CD4-positive, CD25-positive, alpha-beta regulatory T cell (primary cell): ENCODE measurements around the gene SORCS2. TPM values are rescaled to one million over a fixed set of nuclear protein-coding genes. Genes with fewer than 3 reads are reported as not detected.

Experiments used
- ATAC-seq, 2 donors: fragments of 150-1000 bp; cut with Tn5 transposase; one replicate each; pipeline ENCODE4 v1.10.0; 2021; ENCODE audit warnings: low read depth in 2 of 2, moderate number of reproducible peaks in 2 of 2, moderate library complexity in 1 of 2
- DNase-seq, 3 donors: peaks; one replicate each; pipeline versions ENCODE4 v3.0.0 to v3.0.0-alpha.2; 2012 to 2022; ENCODE audit warnings: mixed read lengths in 1 of 3
- H3K27ac ChIP-seq: one replicate; pipeline ENCODE4 v1.7.0; 2013; ENCODE audit warnings: mild to moderate bottlenecking, low read length; ENCODE audit not compliant: insufficient read depth, poor library complexity, severe bottlenecking
- H3K27me3 ChIP-seq: one replicate; pipeline ENCODE4 v1.7.0; 2013; ENCODE audit warnings: low read length; ENCODE audit not compliant: control insufficient read depth, insufficient read depth
- H3K36me3 ChIP-seq: one replicate; pipeline ENCODE4 v1.7.0; 2013; ENCODE audit warnings: mild to moderate bottlenecking, low read length, moderate library complexity; ENCODE audit not compliant: control insufficient read depth, insufficient read depth
- H3K4me1 ChIP-seq: 2 replicates; pipeline ENCODE4 v1.7.0; 2013; ENCODE audit warnings: mild to moderate bottlenecking, low read length; ENCODE audit not compliant: insufficient read depth, control insufficient read depth, poor library complexity, severe bottlenecking
- H3K4me3 ChIP-seq: one replicate; pipeline ENCODE4 v1.7.0; 2013; ENCODE audit warnings: low read depth, mild to moderate bottlenecking, low read length, moderate library complexity
- H3K9me3 ChIP-seq, 2 experiments: 1 replicate in 1 of 2; 2 replicates in 1 of 2; pipeline ENCODE4 v1.7.0; 2013; ENCODE audit warnings: low read length in 2 of 2, mild to moderate bottlenecking in 1 of 2, moderate library complexity in 1 of 2; ENCODE audit not compliant: control insufficient read depth in 2 of 2
- H3K27ac Mint-ChIP-seq, 3 donors: one replicate each; pipeline ENCODE4 v1.8.0; 2020 to 2022; ENCODE audit warnings: mild to moderate bottlenecking in 3 of 3, mixed read lengths in 3 of 3, moderate library complexity in 2 of 3
- H3K27me3 Mint-ChIP-seq: one replicate; pipeline ENCODE4 v1.8.0; 2022; ENCODE audit warnings: mild to moderate bottlenecking, mixed read lengths
- H3K36me3 Mint-ChIP-seq: one replicate; pipeline ENCODE4 v1.8.0; 2020; ENCODE audit warnings: mixed read lengths
- H3K4me1 Mint-ChIP-seq, 4 donors: one replicate each; pipeline ENCODE4 v1.8.0; 2020 to 2022; ENCODE audit warnings: mixed read lengths in 4 of 4, mild to moderate bottlenecking in 1 of 4
- H3K4me3 Mint-ChIP-seq, 4 donors: one replicate each; pipeline ENCODE4 v1.8.0; 2020 to 2022; ENCODE audit warnings: mild to moderate bottlenecking in 4 of 4, mixed read lengths in 4 of 4, moderate library complexity in 3 of 4
- H3K9me3 Mint-ChIP-seq, 7 donors: one replicate each; pipeline ENCODE4 v1.8.0; 2020 to 2022; ENCODE audit warnings: mixed read lengths in 7 of 7, mild to moderate bottlenecking in 3 of 7, moderate library complexity in 2 of 7
- polyA plus RNA-seq, 4 donors: library from polyadenylated mRNA; unstranded; fragments of 300-500 nt; fragmentation: Illumina TruSeq; gene quantifications; one replicate each; pipeline ENCODE4 v1.2.3, GENCODE V29; 2021
- total RNA-seq: library from RNA; stranded (reverse); gene quantifications from one replicate; pipeline ENCODE4 v1.2.3, GENCODE V29; 2022

The SORCS2 gene
- total and polyA plus RNA-seq, 5 donors from 2014 or later = not detected

GRCh38 chr4:7247946-7248345, 55.6 kb downstream of the SORCS2 start:
- H3K4me3 ChIP-seq = no peak overlapping the region
- H3K36me3 ChIP-seq = no peaks in the 10 kb centered on the region
- H3K4me3 Mint-ChIP-seq = no peak overlapping the region
- DNase-seq = no peak
- no peaks in the 10 kb centered on the region for H3K4me1 Mint-ChIP-seq
- no peaks in the 10 kb centered on the region for H3K36me3 Mint-ChIP-seq
- no peak overlapping the region for H3K27ac ChIP-seq
- peaks cover 0 to 2% (median 0%) of the 10 kb centered on the region in 7 donors for H3K9me3 Mint-ChIP-seq
- H3K4me1 ChIP-seq = no peaks in the 10 kb centered on the region
- H3K27me3 Mint-ChIP-seq = no peaks in the 10 kb centered on the region
- H3K27ac Mint-ChIP-seq = no peak overlapping the region
- no peak for ATAC-seq
- no peaks in the 10 kb centered on the region for H3K9me3 ChIP-seq
- H3K27me3 ChIP-seq = no peaks in the 10 kb centered on the region

- no peaks in the 10 kb centered on the region for H3K4me1 Mint-ChIP-seq
- no peak overlapping the region for H3K4me3 ChIP-seq
- H3K27ac ChIP-seq = no peak overlapping the region
- H3K4me1 ChIP-seq = no peaks in the 10 kb centered on the region
- DNase-seq (no peak), ATAC-seq (no peak)
- no peaks in the 10 kb centered on the region for H3K36me3 Mint-ChIP-seq
- no peaks in the 10 kb centered on the region for H3K27me3 ChIP-seq
- H3K36me3 ChIP-seq = no peaks in the 10 kb centered on the region
- no peaks in the 10 kb centered on the region for H3K27me3 Mint-ChIP-seq
- H3K9me3 ChIP-seq = no peaks in the 10 kb centered on the region
- no peak overlapping the region for H3K27ac Mint-ChIP-seq
- H3K9me3 Mint-ChIP-seq = peaks cover 0 to 2% (median 0%) of the 10 kb centered on the region in 7 donors
- no peak overlapping the region for H3K4me3 Mint-ChIP-seq
These were observed 56.5 kb downstream of the SORCS2 start for GRCh38 chr4:7248857-7249256.

GRCh38 chr4:7251321-7251720, 59.0 kb downstream of the SORCS2 start:
- no peak overlapping the region for H3K27ac Mint-ChIP-seq
- no peaks in the 10 kb centered on the region for H3K27me3 Mint-ChIP-seq
- Histone ChIP-seq H3K27ac (no peak overlapping the region), H3K9me3 (no peaks in the 10 kb centered on the region), H3K4me3 (no peak overlapping the region), H3K27me3 (no peaks in the 10 kb centered on the region), H3K36me3 (no peaks in the 10 kb centered on the region), H3K4me1 (no peaks in the 10 kb centered on the region)
- peaks cover 0 to 2% (median 0%) of the 10 kb centered on the region in 7 donors for H3K9me3 Mint-ChIP-seq
- no peaks in the 10 kb centered on the region for H3K4me1 Mint-ChIP-seq
- H3K4me3 Mint-ChIP-seq = no peak overlapping the region
- DNase-seq (no peak), ATAC-seq (no peak)
- no peaks in the 10 kb centered on the region for H3K36me3 Mint-ChIP-seq

GRCh38 chr4:7252051-7252450, 59.7 kb downstream of the SORCS2 start:
- Mint-ChIP-seq H3K4me3 (no peak overlapping the region), H3K27me3 (no peaks in the 10 kb centered on the region), H3K4me1 (no peaks in the 10 kb centered on the region), H3K36me3 (no peaks in the 10 kb centered on the region), H3K9me3 (peaks cover 0 to 2% (median 0%) of the 10 kb centered on the region in 7 donors), H3K27ac (no peak overlapping the region)
- DNase-seq = no peak
- Histone ChIP-seq H3K9me3 (no peaks in the 10 kb centered on the region), H3K27ac (no peak overlapping the region), H3K36me3 (no peaks in the 10 kb centered on the region), H3K4me1 (no peaks in the 10 kb centered on the region), H3K4me3 (no peak overlapping the region), H3K27me3 (no peaks in the 10 kb centered on the region)
- ATAC-seq = no peak

- peaks cover 0 to 2% (median 0%) of the 10 kb centered on the region in 7 donors for H3K9me3 Mint-ChIP-seq
- no peaks in the 10 kb centered on the region for H3K27me3 Mint-ChIP-seq
- no peak overlapping the region for H3K4me3 ChIP-seq
- H3K27me3 ChIP-seq = no peaks in the 10 kb centered on the region
- no peak overlapping the region for H3K27ac Mint-ChIP-seq
- no peaks in the 10 kb centered on the region for H3K36me3 Mint-ChIP-seq
- H3K9me3 ChIP-seq = no peaks in the 10 kb centered on the region
- no peaks in the 10 kb centered on the region for H3K4me1 Mint-ChIP-seq
- H3K4me1 ChIP-seq = no peaks in the 10 kb centered on the region
- H3K36me3 ChIP-seq = no peaks in the 10 kb centered on the region
- H3K27ac ChIP-seq = no peak overlapping the region
- no peak for DNase-seq
- no peak for ATAC-seq
- H3K4me3 Mint-ChIP-seq = no peak overlapping the region
These were observed 60.4 kb downstream of the SORCS2 start for GRCh38 chr4:7252510-7253340.

- H3K27ac ChIP-seq = no peak overlapping the region
- H3K27me3 ChIP-seq = no peaks in the 10 kb centered on the region
- Mint-ChIP-seq H3K36me3 (no peaks in the 10 kb centered on the region), H3K27ac (no peak overlapping the region), H3K4me3 (no peak overlapping the region), H3K27me3 (no peaks in the 10 kb centered on the region), H3K4me1 (no peaks in the 10 kb centered on the region), H3K9me3 (peaks cover 0 to 2% (median 0%) of the 10 kb centered on the region in 7 donors)
- no peaks in the 10 kb centered on the region for H3K9me3 ChIP-seq
- H3K4me3 ChIP-seq = no peak overlapping the region
- ATAC-seq (no peak), DNase-seq (no peak)
- no peaks in the 10 kb centered on the region for H3K36me3 ChIP-seq
- no peaks in the 10 kb centered on the region for H3K4me1 ChIP-seq
These were observed 61.0 kb downstream of the SORCS2 start for GRCh38 chr4:7253341-7253700.

GRCh38 chr4:7253837-7254236, 61.5 kb downstream of the SORCS2 start:
- Mint-ChIP-seq H3K9me3 (peaks cover 0 to 2% (median 0%) of the 10 kb centered on the region in 7 donors), H3K27me3 (peaks cover 1% of the 10 kb centered on the region), H3K4me3 (no peak overlapping the region), H3K4me1 (no peaks in the 10 kb centered on the region), H3K27ac (no peak overlapping the region), H3K36me3 (no peaks in the 10 kb centered on the region)
- no peak for DNase-seq
- no peaks in the 10 kb centered on the region for H3K4me1 ChIP-seq
- no peak overlapping the region for H3K27ac ChIP-seq
- no peak overlapping the region for H3K4me3 ChIP-seq
- ATAC-seq = no peak
- H3K9me3 ChIP-seq = no peaks in the 10 kb centered on the region
- no peaks in the 10 kb centered on the region for H3K27me3 ChIP-seq
- no peaks in the 10 kb centered on the region for H3K36me3 ChIP-seq
